WTC11 (cell line): ENCODE results near the gene IL17RB. TPM values are rescaled to one million over a fixed set of nuclear protein-coding genes. Genes with fewer than 3 reads are reported as not detected.

Experiments used
- ATAC-seq: fragments of 200-7000 bp; cut with Tn5 transposase; 2 replicates; pipeline ENCODE4 v1.10.0; 2021; ENCODE audit warnings: mild to moderate bottlenecking, moderate library complexity
- CTCF ChIA-PET: fragments of 300-600 bp; sonication (Branson Sonifier 250); formaldehyde crosslinking; loops from one replicate; lab custom pipeline; 2021; ENCODE audit warnings: antibody characterized with exemption; lab: Charles Lee
- POLR2A ChIA-PET: fragments of 350-600 bp; sonication (Branson Sonifier 250); formaldehyde crosslinking; loops from one replicate; lab custom pipeline; 2021; ENCODE audit warnings: antibody characterized with exemption; lab: Charles Lee
- DNase-seq: peaks from one replicate; pipeline ENCODE4 v3.0.0; 2021; ENCODE audit warnings: low spot score
- H3K27ac Mint-ChIP-seq: 2 replicates; pipeline ENCODE4 v1.8.0; 2021; ENCODE audit warnings: mixed read lengths
- H3K27me3 Mint-ChIP-seq: 2 replicates; pipeline ENCODE4 v1.8.0; 2021; ENCODE audit warnings: low read depth, mild to moderate bottlenecking, moderate library complexity, mixed read lengths
- H3K36me3 Mint-ChIP-seq: 2 replicates; pipeline ENCODE4 v1.8.0; 2021; ENCODE audit warnings: mixed read lengths
- H3K4me1 Mint-ChIP-seq: 2 replicates; pipeline ENCODE4 v1.8.0; 2022; ENCODE audit warnings: mixed read lengths
- H3K4me3 Mint-ChIP-seq: 2 replicates; pipeline ENCODE4 v1.8.0; 2021; ENCODE audit warnings: mild to moderate bottlenecking, moderate library complexity, mixed read lengths
- H3K9me3 Mint-ChIP-seq: 2 replicates; pipeline ENCODE4 v1.8.0; 2021; ENCODE audit warnings: mixed read lengths
- CBFB ChIP-seq: sonication (generic); formaldehyde crosslinking; IDR thresholded peaks from 2 replicates; pipeline ENCODE4 v1.8.1; 2022; ENCODE audit warnings: mild to moderate bottlenecking, low read depth, missing genetic modification reagents
- ELF4 ChIP-seq: sonication (generic); formaldehyde crosslinking; IDR thresholded peaks from 2 replicates; pipeline ENCODE4 v1.8.1; 2022; ENCODE audit warnings: low read depth, mild to moderate bottlenecking, moderate library complexity, missing genetic modification reagents
- ESRRA ChIP-seq: sonication (generic); formaldehyde crosslinking; IDR thresholded peaks from 2 replicates; pipeline ENCODE4 v1.8.1; 2022; ENCODE audit warnings: mild to moderate bottlenecking, missing genetic modification reagents, borderline replicate concordance
- FOXP1 ChIP-seq: sonication (generic); formaldehyde crosslinking; IDR thresholded peaks from 2 replicates; pipeline ENCODE4 v1.8.0; 2022; ENCODE audit warnings: missing genetic modification reagents, mild to moderate bottlenecking, moderate library complexity, borderline replicate concordance
- FOXP4 ChIP-seq: sonication (generic); formaldehyde crosslinking; IDR thresholded peaks from 2 replicates; pipeline ENCODE4 v1.8.0; 2022; ENCODE audit warnings: mild to moderate bottlenecking, missing genetic modification reagents
- GABPB1 ChIP-seq: sonication (generic); formaldehyde crosslinking; IDR thresholded peaks from 2 replicates; pipeline ENCODE4 v1.8.1; 2023; ENCODE audit warnings: mild to moderate bottlenecking, missing genetic modification reagents
- NFE2L1 ChIP-seq: sonication (generic); formaldehyde crosslinking; IDR thresholded peaks from 2 replicates; pipeline ENCODE4 v1.8.1; 2023; ENCODE audit warnings: missing genetic modification reagents
- NFYB ChIP-seq: sonication (generic); formaldehyde crosslinking; conservative IDR thresholded peaks from 2 replicates; pipeline ENCODE4 v1.8.0; 2022; ENCODE audit warnings: low read depth, missing genetic modification reagents
- SMAD4 ChIP-seq: sonication (generic); formaldehyde crosslinking; IDR thresholded peaks from 2 replicates; pipeline ENCODE4 v1.8.0; 2022; ENCODE audit warnings: mild to moderate bottlenecking, missing genetic modification reagents
- SOX15 ChIP-seq: fragments of 250-450 bp; sonication (Bioruptor Pico); IDR thresholded peaks from 2 replicates; pipeline ENCODE4 v1.9.0; 2021; ENCODE audit warnings: mild to moderate bottlenecking
- TCF7 ChIP-seq: sonication (generic); formaldehyde crosslinking; IDR thresholded peaks from 2 replicates; pipeline ENCODE4 v1.8.0; 2022; ENCODE audit warnings: mild to moderate bottlenecking, low read depth, missing genetic modification reagents, moderate library complexity
- TEAD1 ChIP-seq: sonication (generic); formaldehyde crosslinking; IDR thresholded peaks from 2 replicates; pipeline ENCODE4 v1.8.0; 2022; ENCODE audit warnings: mild to moderate bottlenecking, missing genetic modification reagents
- USF1 ChIP-seq: sonication (generic); formaldehyde crosslinking; IDR thresholded peaks from 2 replicates; pipeline ENCODE4 v1.8.0; 2022; ENCODE audit warnings: mild to moderate bottlenecking, missing genetic modification reagents
- ZBTB43 ChIP-seq: sonication (generic); formaldehyde crosslinking; IDR thresholded peaks from 2 replicates; pipeline ENCODE4 v1.8.1; 2023; ENCODE audit warnings: mild to moderate bottlenecking, missing genetic modification reagents
- ZNF138 ChIP-seq: sonication (generic); formaldehyde crosslinking; conservative IDR thresholded peaks from 2 replicates; pipeline ENCODE4 v1.8.1; 2022; ENCODE audit warnings: mild to moderate bottlenecking, moderate library complexity, missing genetic modification reagents
- ZNF219 ChIP-seq: sonication (generic); formaldehyde crosslinking; IDR thresholded peaks from 2 replicates; pipeline ENCODE4 v1.8.0; 2023; ENCODE audit warnings: missing genetic modification reagents, mild to moderate bottlenecking, borderline replicate concordance
- ZNF232 ChIP-seq: sonication (generic); formaldehyde crosslinking; IDR thresholded peaks from 2 replicates; pipeline ENCODE4 v1.8.0; 2022; ENCODE audit warnings: mild to moderate bottlenecking, missing genetic modification reagents
- ZNF281 ChIP-seq: sonication (generic); formaldehyde crosslinking; IDR thresholded peaks from 2 replicates; pipeline ENCODE4 v1.8.0; 2023; ENCODE audit warnings: mild to moderate bottlenecking, missing genetic modification reagents
- ZSCAN18 ChIP-seq: fragments of 250-450 bp; sonication (Bioruptor Pico); IDR thresholded peaks from 2 replicates; pipeline ENCODE4 v2.1.2; 2022; ENCODE audit warnings: mild to moderate bottlenecking, moderate library complexity
- total RNA-seq: library from RNA; stranded (reverse); gene quantifications from 3 replicates; pipeline ENCODE4 v1.2.3, GENCODE V29; 2021

Gene IL17RB
- total RNA-seq, 1 experiment from 2014 or later = 5.6 TPM

- ChIA-PET POLR2A (no interaction called here), CTCF (interaction anchor here (1.0 kb wide), 1 partner anchor 21 kb away, joined by 3 read pairs; no protein-coding TSS in a partner anchor)
- Mint-ChIP-seq H3K9me3 (no peaks in the 10 kb centered on the region), H3K4me1 (peaks cover 9% of the 10 kb centered on the region), H3K4me3 (no peak overlapping the region), H3K36me3 (no peaks in the 10 kb centered on the region; the same call in 1 of the 2 replicates), H3K27me3 (no peaks in the 10 kb centered on the region), H3K27ac (no peak overlapping the region; the same call in 1 of the 2 replicates)
- DNase-seq (no peak), ATAC-seq (no peak)
- TF ChIP-seq ZNF138 (no peak), ZNF281 (CRISPR knock-in tag) (no peak), USF1 (CRISPR knock-in tag) (no peak), ZNF232 (CRISPR knock-in tag) (no peak), NFE2L1 (CRISPR knock-in tag) (no peak), NFYB (CRISPR knock-in tag) (no peak), FOXP1 (CRISPR knock-in tag) (no peak), SMAD4 (CRISPR knock-in tag) (no peak)
Observed at GRCh38 chr3:53824795-53825194, 21.6 kb upstream of the IL17RB start.

- ChIA-PET CTCF (no interaction called here), POLR2A (no interaction called here)
- DNase-seq = no peak
- no peak for ATAC-seq
- no peaks in the 10 kb centered on the region for H3K36me3 Mint-ChIP-seq
- H3K4me1 Mint-ChIP-seq = peaks cover 9% of the 10 kb centered on the region
- no peak overlapping the region for H3K4me3 Mint-ChIP-seq
- no peak for TF ChIP-seq ZNF281 (CRISPR knock-in tag)
- H3K27ac Mint-ChIP-seq = no peak overlapping the region
- no peaks in the 10 kb centered on the region for H3K9me3 Mint-ChIP-seq
- H3K27me3 Mint-ChIP-seq = no peaks in the 10 kb centered on the region
Observed at GRCh38 chr3:53826048-53826447, 20.3 kb upstream of the IL17RB start.

- Mint-ChIP-seq H3K9me3 (no peaks in the 10 kb centered on the region), H3K4me3 (no peak overlapping the region), H3K36me3 (no peaks in the 10 kb centered on the region), H3K4me1 (peaks cover 9% of the 10 kb centered on the region)
- DNase-seq = no peak
- ChIA-PET CTCF (no interaction called here), POLR2A (no interaction called here)
- no peak for ATAC-seq
- no peak for TF ChIP-seq CBFB (CRISPR knock-in tag)
- no peak for TF ChIP-seq GABPB1 (CRISPR knock-in tag)
- no peak for TF ChIP-seq TCF7 (CRISPR knock-in tag)
- TF ChIP-seq ESRRA = no peak
- TF ChIP-seq FOXP4 (CRISPR knock-in tag) = no peak
- TF ChIP-seq ZBTB43 (CRISPR knock-in tag) = no peak
- no peak for TF ChIP-seq USF1 (CRISPR knock-in tag)
- TF ChIP-seq SOX15 (CRISPR knock-in tag) = no peak
- no peak for TF ChIP-seq ZNF219 (CRISPR knock-in tag)
- no peak for TF ChIP-seq ZSCAN18
- TF ChIP-seq TEAD1 (CRISPR knock-in tag) = no peak
- no peak for TF ChIP-seq ELF4 (CRISPR knock-in tag)
- no peak for TF ChIP-seq NFYB (CRISPR knock-in tag)
- TF ChIP-seq, all 79 proteins: peak for 0
- H3K27me3 Mint-ChIP-seq = no peaks in the 10 kb centered on the region
- no peak overlapping the region; the same call in 1 of the 2 replicates for H3K27ac Mint-ChIP-seq
Observed at GRCh38 chr3:53828581-53828980, 17.8 kb upstream of the IL17RB start.
